Measurements from ENCODE around the gene CCDC107. TPM values are rescaled to one million over a fixed set of nuclear protein-coding genes. Genes with fewer than 3 reads are reported as not detected.

Gene CCDC107
- total and polyA plus RNA-seq, 4 donors = 5.4 to 20.2 (median 10.4) TPM

DNA sequence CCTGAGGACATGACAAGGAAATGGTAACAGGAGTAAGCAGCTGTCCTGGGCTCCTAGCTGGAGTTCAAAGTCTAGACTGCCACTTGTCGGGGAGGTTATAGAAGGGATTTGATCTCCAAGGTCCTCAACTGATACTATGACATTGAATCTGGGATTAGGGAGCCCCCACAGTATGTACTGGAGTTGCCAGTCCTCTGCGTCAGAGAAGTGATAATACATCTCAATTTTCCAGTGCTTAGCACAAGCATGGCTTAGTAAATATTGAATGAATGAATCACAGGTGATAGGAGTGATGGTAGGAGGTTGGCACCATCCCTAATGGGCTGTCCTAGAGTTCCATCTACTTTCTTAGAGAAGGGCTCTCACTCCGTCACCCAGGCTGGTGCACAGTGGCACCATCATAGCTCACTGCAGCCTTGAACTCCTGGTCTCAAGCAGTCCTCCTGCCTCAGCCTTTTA is 37.9 kb downstream of the CCDC107 start:
- Histone ChIP-seq H3K4me3 (ENCODE audit: low read depth in 1 of 3, low read length in 3 of 3) (no peak overlapping the region), H3K27ac (ENCODE audit: low read depth in 1 of 2, low read length in 2 of 2) (no peak overlapping the region), H3K9ac (ENCODE audit: low read depth in 1 of 2, low read length in 2 of 2) (no peak overlapping the region), H3K27me3 (ENCODE audit: control insufficient read depth in 4 of 4, insufficient read depth in 4 of 4, low read length in 3 of 4) (no peaks in the 10 kb centered on the region), H3K36me3 (ENCODE audit: control insufficient read depth in 4 of 4, insufficient read depth in 3 of 4, low read depth in 1 of 4, low read length in 3 of 4) (peaks cover 24 to 49% (median 40%) of the 10 kb centered on the region in 4 donors), H3K4me1 (ENCODE audit: control insufficient read depth in 4 of 4, insufficient read depth in 4 of 4, low read length in 3 of 4) (peaks cover 0 to 4% (median 3%) of the 10 kb centered on the region in 4 donors), H3K9me3 (ENCODE audit: control insufficient read depth in 4 of 4, low read length in 3 of 4) (no peaks in the 10 kb centered on the region)
- 92% methylated on average over 3 of the region's 3 CpGs for WGBS
- no peak for TF ChIP-seq NR2F2 (IDR thresholded peaks at IDR 0.05)
- no peak for TF ChIP-seq JUND (IDR thresholded peaks at IDR 0.05)
- no peak for TF ChIP-seq RXRA (IDR thresholded peaks at IDR 0.05)
- TF ChIP-seq RAD21 (IDR thresholded peaks at IDR 0.05) = no peak
- TF ChIP-seq GABPA (IDR thresholded peaks at IDR 0.05 in 1 of 2, conservative IDR thresholded peaks at IDR 0.05 in 1 of 2) = no peak
- no peak for TF ChIP-seq EGR1 (IDR thresholded peaks at IDR 0.05; ENCODE audit: low read depth in 2 of 2)
- no peak for TF ChIP-seq ATF3 (IDR thresholded peaks at IDR 0.05)
- no peak for TF ChIP-seq HNF4G (IDR thresholded peaks at IDR 0.05)
- TF ChIP-seq TAF1 (conservative IDR thresholded peaks at IDR 0.05) = no peak
- no peak for TF ChIP-seq ZBTB33 (IDR thresholded peaks at IDR 0.05)
- no peak for TF ChIP-seq FOXA1 (IDR thresholded peaks at IDR 0.05)
- no peak for TF ChIP-seq SP1 (IDR thresholded peaks at IDR 0.05)
- no peak for TF ChIP-seq MAX (IDR thresholded peaks at IDR 0.05)
- no peak for TF ChIP-seq CTCF (IDR thresholded peaks at IDR 0.05; ENCODE audit: low read depth, low read length, missing input control)
- DNase-seq (ENCODE audit: low spot score) = no peak

GRCh38 chr9:35696520-35697215 is 38.6 kb downstream of the CCDC107 start:
- Histone ChIP-seq H3K27ac (ENCODE audit: low read depth in 1 of 2, low read length in 2 of 2) (no peak overlapping the region), H3K9ac (ENCODE audit: low read depth in 1 of 2, low read length in 2 of 2) (no peak overlapping the region), H3K27me3 (ENCODE audit: control insufficient read depth in 4 of 4, insufficient read depth in 4 of 4, low read length in 3 of 4) (no peaks in the 10 kb centered on the region), H3K36me3 (ENCODE audit: control insufficient read depth in 4 of 4, insufficient read depth in 3 of 4, low read depth in 1 of 4, low read length in 3 of 4) (peaks cover 30 to 56% (median 47%) of the 10 kb centered on the region in 4 donors), H3K4me3 (ENCODE audit: low read depth in 1 of 3, low read length in 3 of 3) (no peak overlapping the region), H3K4me1 (ENCODE audit: control insufficient read depth in 4 of 4, insufficient read depth in 4 of 4, low read length in 3 of 4) (no peaks in the 10 kb centered on the region), H3K9me3 (ENCODE audit: control insufficient read depth in 4 of 4, low read length in 3 of 4) (no peaks in the 10 kb centered on the region)
- WGBS = 53% methylated on average over 9 of the region's 9 CpGs
- peak; percentile 72 to 85 for TF ChIP-seq RAD21 (IDR thresholded peaks at IDR 0.05)
- TF ChIP-seq YY1 (IDR thresholded peaks at IDR 0.05) = no peak
- no peak for TF ChIP-seq JUND (IDR thresholded peaks at IDR 0.05)
- TF ChIP-seq RXRA (IDR thresholded peaks at IDR 0.05) = peak in 1 of 2 donors; percentile 8
- TF ChIP-seq CTCF (IDR thresholded peaks at IDR 0.05; ENCODE audit: low read depth, low read length, missing input control) = peak; percentile 85
- peak; percentile 67 for DNase-seq (ENCODE audit: low spot score)
